Nucleus accumbens (tissue), 56 donors: ENCODE results near the gene MRPL47.
"Not testable (repeated sequence)": the region's sequence is repeated elsewhere in the genome, so short reads cannot be mapped to it uniquely, and the experiment has no call there.

Experiments
- DNase-seq, 56 donors: peaks; one replicate each; lab custom pipeline; 2025; lab: John Stamatoyannopoulos, UW

MRPL47 gene

DNA sequence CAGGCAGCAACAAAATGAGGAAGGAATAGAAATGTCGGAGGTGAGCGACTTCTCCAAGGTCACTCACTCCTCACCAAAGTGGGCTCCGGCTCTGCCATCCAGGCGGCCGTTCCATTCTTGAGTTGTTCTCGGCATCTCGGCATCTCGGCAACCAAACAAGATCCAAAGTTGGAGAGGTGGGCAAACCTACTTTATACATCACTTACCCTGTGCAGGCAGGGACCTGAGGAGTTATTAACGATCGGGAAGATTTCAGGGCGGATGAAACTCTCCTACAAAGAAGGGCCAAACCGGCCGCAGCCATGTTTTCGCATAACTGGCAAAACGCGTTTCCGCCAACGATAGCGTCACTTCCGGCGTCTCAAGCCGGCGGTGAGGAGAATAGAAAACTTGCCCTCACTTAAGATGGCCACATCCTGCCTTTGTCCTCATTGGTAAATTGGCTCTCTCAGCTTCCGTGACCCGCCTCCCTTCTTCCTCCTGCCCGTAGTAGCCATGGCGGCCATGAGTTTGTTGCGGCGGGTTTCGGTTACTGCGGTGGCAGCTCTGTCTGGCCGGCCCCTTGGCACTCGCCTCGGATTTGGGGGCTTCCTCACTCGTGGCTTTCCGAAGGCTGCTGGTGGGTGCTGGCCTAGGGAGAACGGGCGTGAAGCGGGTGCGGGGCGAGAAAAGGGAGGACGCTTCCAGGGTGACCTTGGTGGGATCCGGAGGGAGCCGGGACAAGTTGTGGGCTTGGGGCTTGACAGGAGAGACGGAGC lies at the start of gene MRPL47, which contains the start of gene NDUFB5:
Gene MRPL47 (minus strand): TSS at position 318 of the 758 bp plus-strand sequence. CDS start 14 bp downstream, at position 304.
Gene NDUFB5 (plus strand): TSS at position 474 of the 758 bp plus-strand sequence. CDS start 22 bp downstream, at position 496.
- peak; percentile 69 to 98 (median 92) for DNase-seq

DNA sequence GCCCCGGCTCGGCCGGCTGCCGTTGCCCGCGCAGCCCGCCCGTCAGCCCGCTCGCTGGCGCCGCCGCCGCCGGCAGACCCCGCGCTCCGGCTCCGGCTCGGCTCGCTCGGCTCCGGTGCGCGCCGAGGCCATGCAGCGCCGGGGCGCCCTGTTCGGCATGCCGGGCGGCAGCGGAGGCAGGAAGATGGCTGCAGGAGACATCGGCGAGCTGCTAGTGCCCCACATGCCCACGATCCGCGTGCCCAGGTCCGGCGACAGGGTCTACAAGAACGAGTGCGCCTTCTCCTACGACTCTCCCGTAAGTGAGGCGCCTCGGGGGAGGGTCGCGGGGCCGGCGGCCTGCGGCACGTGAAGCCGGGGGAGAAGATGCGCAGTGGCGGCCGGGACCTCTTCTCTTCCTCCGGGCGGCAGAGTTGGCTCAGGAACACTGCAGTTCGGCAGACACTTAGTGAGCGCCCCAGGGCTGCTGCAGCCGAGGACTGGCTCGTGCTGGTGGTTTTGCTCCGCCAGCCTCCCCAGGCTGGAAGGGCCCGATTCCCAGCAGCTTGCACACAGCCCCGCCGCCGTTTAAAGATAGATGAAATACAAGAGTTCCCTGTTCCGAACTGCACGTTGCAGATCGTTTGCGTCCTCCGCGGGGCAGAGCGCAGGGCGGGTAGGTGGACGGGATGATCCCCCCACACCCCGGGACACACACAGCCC lies 48.8 kb upstream of the MRPL47 start:
- DNase-seq: peak in 55 of 56 donors; percentile 20 to 85 (median 72)

DNA sequence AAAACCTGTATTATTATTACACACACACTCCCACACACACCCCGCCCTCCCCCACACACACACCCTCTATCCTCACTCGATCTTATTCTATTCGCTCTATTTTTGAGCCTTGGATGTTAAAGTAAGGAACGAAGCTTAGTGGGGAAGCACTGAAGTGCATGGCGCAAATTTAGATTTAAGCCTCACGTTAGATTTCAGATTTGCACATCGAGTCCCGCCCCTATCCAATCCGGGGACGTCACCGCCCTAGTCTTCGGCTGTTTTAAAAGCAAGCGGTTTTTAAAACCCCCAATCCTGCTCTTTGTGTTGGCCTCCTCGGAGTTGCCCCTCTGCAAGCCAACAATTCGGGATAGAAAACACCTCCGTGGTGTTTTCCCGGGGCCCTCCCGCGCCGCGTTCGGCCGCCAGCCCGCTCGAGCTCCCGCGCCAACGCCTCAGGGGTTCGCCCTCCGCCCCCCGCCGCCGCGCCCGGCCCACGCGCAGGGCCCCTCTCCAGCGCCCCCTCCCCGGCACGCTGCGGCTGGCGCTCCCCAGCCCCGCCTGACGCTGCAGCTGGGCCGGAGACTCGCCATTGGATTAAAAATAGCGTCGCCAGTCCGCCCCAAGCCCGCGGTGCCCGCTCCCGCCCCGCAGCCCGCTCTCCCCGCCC lies 48.1 kb upstream of the MRPL47 start, which contains the start of gene USP13:
Gene USP13 (plus strand): TSS at position 594 of the 649 bp plus-strand sequence. CDS start 186 bp downstream, outside the sequence.
- DNase-seq: peak in 54 of 56 donors; percentile 2 to 88 (median 74)

DNA sequence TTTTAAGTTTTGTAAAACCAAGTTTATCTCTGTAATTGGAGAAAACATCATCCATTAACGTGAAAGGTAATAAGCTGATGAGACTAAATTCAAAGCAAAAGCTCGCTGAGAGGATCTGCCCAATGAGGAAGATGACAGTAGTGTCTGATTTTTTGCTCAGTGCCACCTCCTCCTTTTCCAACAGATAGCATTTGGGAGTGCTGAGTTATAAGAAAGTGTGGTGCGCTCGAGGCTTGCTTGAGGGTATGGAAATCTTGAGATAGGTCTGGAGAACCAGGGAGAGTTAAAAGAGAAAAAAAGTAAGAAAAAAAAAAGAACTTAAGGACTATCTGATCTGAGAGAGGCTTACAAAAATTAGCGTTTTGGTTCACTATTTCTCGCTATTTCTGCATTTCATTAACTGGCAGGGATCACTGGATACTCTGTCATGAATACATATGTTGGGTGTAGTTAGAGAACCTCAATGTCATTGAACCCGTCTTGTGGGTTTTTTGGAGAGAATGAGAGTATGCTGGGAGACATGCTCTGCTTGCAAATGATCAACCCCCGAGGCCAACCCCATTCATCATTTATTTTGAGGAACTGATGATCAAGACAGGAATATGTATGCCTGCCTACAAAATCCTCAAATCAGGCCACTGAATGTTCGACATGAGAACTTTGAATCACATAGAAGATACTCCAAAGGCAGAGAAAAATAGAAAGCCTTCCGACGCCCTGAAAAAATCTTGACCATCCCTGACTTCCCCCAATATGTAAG lies 47.4 kb upstream of the MRPL47 start:
- peak in 1 of 56 donors; percentile 39 for DNase-seq

DNA sequence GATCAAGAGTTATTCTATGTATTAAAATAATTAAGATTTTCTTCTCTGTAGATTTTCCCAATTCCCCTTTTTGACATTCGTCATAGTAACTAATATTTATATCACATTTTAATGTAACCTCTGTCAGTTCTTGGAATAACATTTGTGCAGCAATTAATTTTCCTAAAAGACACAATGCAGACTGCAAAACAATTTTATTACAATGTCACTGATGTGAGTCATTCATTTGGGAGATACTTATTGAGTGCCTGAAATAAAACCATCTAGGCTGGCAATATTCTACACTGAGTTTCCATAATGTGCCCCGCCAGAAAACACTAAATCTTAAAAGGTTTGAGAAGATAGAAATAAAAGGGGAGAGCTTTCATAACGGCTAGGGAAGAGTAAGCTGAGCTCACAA lies 41.7 kb upstream of the MRPL47 start:
- no peak for DNase-seq

DNA sequence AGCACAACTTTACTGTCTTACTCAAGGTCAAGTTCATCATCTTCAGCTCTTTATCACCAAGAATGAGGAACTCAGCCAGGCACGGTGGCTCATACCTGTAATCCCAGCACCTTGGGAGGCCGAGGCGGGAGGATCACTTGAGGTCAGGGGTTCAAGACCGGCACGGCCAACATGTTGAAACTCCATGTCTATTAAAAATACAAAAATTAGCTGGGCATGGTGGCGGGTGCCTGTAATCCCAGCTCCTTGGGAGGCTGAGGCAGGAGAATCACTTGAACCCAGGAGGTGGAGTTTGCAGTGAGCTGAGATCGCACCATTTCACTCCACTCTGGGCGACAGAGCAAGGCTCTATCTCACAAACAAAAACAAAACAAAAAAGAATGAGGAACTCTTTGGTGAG lies 39.4 kb upstream of the MRPL47 start:
- DNase-seq: not testable (repeated sequence)

DNA sequence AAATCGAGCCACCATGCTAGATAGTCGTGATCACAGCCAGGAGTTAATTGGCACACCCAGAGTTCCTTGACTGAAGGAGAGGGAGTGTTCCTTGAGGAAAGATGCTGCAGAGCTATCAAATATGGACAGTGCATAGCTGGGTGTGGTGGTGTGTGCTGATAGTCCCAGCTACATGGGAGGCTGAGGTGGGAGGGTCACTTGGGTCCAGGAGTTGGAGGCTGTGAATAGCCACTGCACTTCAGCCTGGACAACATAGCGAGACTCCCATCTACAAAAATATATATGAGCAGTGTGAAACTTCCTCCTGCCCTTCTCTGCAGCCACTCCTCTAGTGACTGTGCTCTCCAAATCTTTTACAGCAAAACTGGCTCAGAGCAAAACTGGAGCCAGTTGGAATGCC lies 38.4 kb upstream of the MRPL47 start:
- no peak for DNase-seq

DNA sequence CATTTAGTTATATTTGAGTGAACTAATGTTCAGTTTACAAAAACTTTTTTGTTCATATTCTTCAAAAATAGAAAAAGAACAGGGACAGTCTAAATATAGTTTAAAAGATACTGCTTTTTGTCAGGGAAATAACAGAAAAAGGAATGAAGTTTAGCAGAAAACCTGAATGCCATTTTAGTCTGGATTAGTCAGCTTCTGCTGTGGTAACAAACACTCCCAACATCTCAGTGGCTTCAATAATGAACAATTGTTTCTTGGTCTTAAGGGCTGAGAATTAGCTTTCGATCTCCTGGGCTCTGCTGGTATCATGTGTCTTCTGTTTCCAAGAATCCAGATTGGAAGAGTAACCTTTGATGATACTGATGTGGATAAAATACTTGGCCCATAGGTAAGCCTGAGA lies 36.0 kb upstream of the MRPL47 start:
- DNase-seq: no peak

DNA sequence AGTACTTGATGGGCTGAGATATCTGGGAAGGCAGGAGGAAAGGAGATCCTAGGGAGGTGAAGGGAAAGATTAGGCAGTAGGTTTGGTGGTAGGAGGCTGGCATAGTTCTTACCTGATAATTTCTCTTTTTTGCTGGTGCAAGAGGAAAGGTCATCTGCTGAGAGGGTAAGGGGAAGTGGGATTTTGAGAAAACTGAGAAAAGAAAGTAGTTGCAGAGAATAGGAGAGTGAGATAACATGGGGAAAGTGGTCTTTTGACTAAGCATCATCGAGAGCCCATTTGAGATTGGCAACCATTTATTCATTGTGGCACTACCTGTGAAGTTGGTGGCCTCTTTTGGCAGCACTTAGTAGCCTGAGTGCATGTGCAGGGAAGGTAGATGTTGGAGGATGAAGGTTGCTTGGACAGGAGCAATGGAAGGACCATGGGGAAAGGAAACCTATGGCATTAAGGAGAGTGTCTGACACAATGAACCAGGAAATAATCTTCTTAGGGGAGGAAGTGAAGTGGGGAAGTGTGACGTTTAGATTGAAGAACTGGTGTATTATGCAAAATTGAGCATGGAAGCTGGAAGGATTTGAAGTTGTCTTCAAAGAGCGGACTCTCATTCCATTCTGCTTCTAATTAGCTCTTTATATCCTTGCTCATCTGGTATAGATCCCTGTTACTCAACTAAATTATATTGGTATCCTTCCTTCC lies 26.5 kb upstream of the MRPL47 start:
- no peak for DNase-seq

DNA sequence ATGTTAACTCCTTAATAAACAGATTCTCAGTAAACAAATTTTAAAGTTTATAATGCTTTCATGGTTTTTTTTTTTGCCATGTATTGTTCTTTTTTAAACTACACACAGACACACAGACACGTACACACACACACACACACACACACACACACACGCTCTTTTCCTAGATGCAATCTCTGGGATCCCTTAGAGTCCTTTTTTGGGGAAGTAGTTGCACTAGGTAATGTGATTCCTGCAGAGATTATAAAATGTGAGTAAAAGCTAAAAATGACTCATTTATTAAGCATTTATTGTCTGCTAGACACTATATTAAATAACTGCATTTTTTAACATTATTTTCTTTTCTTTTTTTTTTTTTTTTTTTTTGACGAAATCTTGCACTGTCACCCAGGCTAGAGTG lies 20.0 kb upstream of the MRPL47 start:
- no peak for DNase-seq

DNA sequence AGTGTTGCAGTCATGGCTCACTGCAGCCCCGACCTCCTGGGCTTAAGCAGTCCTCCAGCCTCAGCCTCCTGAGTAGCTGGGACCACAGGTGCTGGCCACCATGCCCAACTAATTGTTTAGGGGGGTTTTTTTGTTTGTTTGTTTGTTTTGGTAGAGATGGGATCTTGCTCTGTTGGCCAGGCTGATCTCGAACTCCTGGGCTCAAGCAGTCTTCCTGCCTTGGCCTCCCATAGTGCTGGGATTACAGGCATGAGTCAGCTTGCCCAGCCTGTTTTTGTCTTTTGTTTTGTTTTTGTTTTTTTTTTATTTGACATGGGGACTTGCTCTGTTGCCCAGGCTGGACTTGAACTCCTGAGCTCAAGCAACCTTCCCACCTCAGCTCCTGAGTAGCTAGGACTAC lies 17.6 kb upstream of the MRPL47 start:
- DNase-seq: no peak

DNA sequence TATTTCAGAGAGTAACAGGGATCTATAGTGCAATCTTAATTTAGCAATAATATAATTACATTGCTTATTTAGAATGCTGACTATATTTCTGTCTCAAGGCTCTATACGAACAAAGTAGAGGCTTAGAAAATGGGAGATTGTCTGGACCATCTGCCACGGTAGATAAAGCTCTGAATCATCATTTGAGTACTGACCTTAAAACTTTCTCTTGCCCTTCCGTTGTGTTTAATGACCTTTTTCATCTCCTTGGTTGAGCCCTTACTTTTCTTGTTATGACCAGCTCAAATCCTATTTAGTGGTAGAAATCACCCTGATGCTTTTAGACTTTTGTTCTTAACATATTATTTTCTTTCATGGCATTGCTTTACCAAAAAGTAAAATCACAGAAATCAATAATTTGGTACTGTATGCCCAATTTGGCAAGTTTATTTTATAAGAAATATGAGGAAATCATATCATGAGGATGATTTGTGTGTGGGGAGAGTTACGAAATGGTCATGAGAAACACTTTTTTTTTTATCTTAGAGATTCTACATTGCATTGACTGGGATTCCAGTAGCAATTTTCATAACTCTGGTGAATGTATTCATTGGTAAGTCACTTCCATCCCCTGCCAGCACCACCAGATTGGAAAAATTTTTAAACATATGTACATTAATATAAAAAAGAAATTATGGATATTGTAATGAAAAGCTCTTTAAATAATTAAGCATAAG lies 11.2 kb upstream of the MRPL47 start:
- no peak for DNase-seq

DNA sequence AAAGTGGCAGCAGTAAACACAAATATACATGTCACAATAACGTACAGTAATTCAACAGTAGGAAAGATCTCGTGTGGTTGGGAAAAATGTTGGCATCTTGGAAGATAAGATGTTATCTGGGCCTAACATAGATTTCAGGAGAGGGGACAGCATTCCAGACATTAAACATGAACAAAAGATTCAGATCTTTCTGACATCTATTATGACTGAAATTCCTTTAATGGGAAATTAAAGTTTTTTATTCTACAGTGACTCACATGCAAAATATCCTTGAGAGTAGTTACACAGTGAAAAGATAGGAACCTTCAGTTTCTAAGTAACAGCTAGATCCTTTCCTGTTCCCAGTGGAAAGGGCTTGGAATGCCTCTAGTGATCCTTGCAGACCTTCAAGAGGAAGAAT lies 9.4 kb upstream of the MRPL47 start:
- no peak for DNase-seq

DNA sequence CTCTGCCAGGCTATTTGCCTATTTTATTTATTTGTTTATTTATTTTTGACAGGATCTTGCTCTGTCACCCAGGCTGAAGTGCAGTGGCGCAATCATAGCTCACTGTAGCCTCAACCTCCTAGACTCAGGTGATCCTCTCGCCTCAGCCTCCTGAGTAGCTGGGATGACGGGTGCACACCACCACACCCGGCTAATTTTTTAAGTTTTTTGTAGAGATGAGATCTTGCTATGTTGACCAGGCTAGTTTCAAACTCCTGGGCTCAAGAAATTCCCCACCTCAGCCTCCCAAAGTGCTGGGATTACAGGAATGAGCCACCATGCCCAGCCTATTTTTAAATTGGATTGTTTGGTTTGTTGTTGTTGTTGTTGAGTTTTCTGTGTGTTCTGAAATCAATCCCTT lies 5.6 kb upstream of the MRPL47 start:
- no peak for DNase-seq

DNA sequence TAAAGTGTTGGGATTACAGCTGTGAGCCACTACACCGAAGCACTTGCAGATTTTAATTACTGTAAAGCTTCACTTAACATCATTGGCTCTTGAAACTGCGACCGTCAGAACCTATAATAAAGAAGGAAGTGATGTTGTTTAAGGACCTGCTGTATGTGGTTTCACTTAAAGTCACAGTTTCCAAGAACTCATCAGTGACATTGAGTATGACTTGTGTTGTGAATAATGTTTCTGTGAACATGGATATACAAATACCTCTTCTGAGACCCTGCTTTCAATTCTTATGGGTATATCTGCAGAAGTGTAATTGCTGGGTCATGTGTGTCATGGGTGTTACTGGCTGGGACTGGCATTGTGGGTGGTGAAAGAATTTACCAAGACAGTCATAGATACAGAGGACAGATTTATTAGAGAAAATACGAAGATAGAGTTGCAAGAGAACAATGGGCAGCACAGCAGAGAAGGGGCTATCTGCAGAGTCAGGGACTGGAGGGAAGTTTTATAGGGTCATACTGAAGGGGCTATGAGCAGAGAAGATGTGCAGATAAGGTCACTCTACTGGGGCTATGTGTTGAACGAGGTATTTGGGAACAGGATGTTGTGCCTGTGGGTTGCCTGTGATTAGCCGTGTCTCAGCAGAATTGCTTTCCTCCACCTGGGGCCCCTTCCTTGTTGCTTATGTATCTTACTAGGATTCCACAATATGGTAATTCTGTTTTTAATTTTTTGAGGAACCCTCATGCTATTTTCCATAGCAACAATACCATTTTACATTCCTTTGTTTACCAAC lies 4.7 kb upstream of the MRPL47 start:
- DNase-seq: no peak

DNA sequence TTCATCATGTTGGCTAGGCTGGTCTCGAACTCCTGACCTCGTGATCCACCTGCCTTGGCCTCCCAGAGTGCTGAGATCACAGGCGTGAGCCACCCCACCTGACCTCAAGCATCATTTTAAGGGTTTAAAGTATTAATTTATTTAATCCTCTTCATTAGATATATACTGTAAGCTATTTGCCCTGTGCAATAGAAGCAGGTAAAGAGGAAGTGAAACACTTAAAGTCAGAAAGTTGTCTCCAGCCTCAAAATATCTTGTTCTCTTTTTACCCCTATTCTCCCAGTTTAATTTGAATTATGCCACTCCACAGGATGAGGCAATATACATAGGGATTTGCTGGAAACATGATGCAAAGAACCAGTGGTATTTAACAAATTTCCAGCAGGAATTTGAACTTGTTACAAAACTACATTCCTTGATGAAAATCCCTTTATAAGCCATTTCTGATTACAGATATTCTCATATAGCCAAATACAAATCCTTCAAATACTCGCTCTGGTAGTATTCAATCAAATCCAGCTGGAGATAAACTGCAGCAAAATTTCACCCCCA lies 2.2 kb upstream of the MRPL47 start:
- no peak for DNase-seq

DNA sequence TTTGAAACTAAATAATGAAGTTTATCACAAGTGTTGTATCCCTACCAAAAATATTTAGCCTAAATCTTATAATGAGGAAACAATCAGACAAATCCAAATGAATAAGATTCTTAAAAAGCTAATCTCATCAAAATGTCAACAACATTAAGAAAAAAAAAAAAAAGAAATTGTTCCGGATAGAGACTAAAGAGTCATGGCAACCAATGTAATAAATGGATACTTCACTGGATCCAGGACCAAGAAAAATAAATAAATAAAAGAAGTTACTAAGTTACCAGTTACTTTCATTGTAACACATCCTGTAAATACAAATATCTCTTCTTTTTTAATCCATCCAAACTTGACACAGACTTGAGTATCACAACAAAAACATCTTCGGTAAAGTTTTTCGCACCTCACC lies 607 bp downstream of the MRPL47 start:
- DNase-seq: no peak

DNA sequence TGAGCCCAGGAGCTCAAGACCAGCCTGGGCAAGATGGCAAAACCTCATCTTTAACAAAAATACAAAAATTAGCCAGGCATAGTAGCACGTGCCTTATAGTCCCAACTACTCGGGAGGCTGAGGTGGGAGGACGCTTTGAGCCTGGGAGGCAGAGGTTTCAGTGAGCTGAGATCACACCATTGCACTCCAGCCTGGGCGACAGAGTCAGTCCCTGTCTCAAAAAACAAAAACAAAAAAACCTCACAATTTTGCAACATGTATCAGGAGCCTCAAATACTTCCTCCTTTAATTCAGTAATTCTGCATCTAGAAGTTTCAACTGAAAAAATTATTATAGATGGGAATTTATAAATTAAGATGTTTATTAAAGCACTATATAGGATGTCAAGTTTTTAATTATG lies 1.1 kb downstream of the MRPL47 start:
- DNase-seq: no peak
